GM12873 (cell line): Measurements from ENCODE around the gene NIF3L1.

Source experiments
- TF ChIP-seq, protein P1 (sequence below): IDR thresholded peaks from 2 replicates; pipeline ENCODE4 v1.5.1; 2012; ENCODE audit warnings: low read depth, mild to moderate bottlenecking, moderate library complexity, low read length, control low read depth; ENCODE audit not compliant: insufficient read depth; ENCODE audit errors: missing control alignments

The NIF3L1 gene

GRCh38 chr2:200862532-200863000 lies 26.6 kb upstream of the NIF3L1 start:
- TF ChIP-seq, protein P1, sequence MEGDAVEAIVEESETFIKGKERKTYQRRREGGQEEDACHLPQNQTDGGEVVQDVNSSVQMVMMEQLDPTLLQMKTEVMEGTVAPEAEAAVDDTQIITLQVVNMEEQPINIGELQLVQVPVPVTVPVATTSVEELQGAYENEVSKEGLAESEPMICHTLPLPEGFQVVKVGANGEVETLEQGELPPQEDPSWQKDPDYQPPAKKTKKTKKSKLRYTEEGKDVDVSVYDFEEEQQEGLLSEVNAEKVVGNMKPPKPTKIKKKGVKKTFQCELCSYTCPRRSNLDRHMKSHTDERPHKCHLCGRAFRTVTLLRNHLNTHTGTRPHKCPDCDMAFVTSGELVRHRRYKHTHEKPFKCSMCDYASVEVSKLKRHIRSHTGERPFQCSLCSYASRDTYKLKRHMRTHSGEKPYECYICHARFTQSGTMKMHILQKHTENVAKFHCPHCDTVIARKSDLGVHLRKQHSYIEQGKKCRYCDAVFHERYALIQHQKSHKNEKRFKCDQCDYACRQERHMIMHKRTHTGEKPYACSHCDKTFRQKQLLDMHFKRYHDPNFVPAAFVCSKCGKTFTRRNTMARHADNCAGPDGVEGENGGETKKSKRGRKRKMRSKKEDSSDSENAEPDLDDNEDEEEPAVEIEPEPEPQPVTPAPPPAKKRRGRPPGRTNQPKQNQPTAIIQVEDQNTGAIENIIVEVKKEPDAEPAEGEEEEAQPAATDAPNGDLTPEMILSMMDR: no peak

GRCh38 chr2:200863782-200864175 lies 25.4 kb upstream of the NIF3L1 start:
- TF ChIP-seq, protein P1: no peak

GRCh38 chr2:200864176-200865034 lies 24.8 kb upstream of the NIF3L1 start, which contains the start of gene CLK1:
TSS of gene CLK1 (minus strand) at chr2:200864658. CDS start at chr2:200861862, 2,796 bp downstream.
- TF ChIP-seq, protein P1: no peak

DNA sequence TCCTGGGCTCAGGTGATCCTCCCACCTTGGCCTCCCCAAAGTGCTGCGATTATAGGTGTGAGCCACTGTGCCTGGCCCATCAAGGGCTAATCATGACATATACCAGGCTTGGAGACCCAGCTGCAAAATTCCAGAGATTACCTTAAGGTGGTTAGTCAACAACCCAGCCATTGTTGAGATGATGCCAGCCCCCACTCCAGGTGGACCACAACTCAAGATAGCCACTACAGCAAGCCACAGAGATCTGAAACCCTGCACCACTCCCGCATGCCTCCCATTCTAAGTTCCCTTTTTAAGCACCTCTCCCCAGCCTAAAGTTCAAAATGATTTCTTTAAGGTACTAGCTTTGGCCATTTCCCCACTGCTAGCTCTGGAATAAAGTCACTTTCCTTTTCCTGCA lies 20.2 kb upstream of the NIF3L1 start:
- TF ChIP-seq, protein P1: no peak

- TF ChIP-seq, protein P1: no peak
Observed at GRCh38 chr2:200871151-200871550, 18.0 kb upstream of the NIF3L1 start.

GRCh38 chr2:200873560-200873959 lies 15.6 kb upstream of the NIF3L1 start:
- TF ChIP-seq, protein P1: no peak

DNA sequence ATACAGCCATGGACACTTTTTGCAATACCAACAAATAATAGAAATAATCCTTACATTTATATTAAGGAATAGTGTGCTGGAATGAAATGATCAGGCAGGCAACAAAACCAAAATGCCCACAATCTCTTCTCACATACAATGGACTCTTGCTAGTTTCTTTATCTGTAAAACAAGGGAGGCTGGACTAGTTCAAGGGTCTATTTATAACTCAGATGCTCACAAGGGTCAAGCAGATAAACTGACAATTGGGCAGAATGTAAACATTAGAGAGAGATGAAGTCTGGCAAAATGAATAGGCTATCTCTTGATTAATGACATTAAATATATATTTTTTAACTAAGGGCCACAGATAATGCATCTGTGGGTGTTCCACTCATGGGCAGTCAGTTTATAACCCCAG lies 11.7 kb upstream of the NIF3L1 start:
- TF ChIP-seq, protein P1: no peak
